ENCODE measurements around the gene POLR3C. TPM values are rescaled to one million over a fixed set of nuclear protein-coding genes. Genes with fewer than 3 reads are reported as not detected.
A peak's percentile ranks its signal among the peaks of the same experiment; 100 is the strongest.

Gene POLR3C, protein sequence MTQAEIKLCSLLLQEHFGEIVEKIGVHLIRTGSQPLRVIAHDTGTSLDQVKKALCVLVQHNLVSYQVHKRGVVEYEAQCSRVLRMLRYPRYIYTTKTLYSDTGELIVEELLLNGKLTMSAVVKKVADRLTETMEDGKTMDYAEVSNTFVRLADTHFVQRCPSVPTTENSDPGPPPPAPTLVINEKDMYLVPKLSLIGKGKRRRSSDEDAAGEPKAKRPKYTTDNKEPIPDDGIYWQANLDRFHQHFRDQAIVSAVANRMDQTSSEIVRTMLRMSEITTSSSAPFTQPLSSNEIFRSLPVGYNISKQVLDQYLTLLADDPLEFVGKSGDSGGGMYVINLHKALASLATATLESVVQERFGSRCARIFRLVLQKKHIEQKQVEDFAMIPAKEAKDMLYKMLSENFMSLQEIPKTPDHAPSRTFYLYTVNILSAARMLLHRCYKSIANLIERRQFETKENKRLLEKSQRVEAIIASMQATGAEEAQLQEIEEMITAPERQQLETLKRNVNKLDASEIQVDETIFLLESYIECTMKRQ
- 10 to 100 TPM; 12.5 to 22.4 (median 15.1) TPM for total RNA-seq
- polyA plus RNA-seq: 10 to 100 TPM in 1 of 2 donors, 1 to 10 TPM in 1; 5.9 to 14.8 TPM
- long read RNA-seq, donor 1, transcript POLR3C-201 (15 exons, 1,851 nt): major isoform, 17 of 24 reads
- long read RNA-seq, donor 1, partial matches to known transcripts: 2 of 24 reads
- long read RNA-seq, donor 1, other reads (novel, unspliced or antisense): 5 of 24 reads
- long read RNA-seq, donor 2, transcript POLR3C-201 (15 exons, 1,851 nt): major isoform, 101 of 128 reads
- long read RNA-seq, donor 2, partial matches to known transcripts: 5 of 128 reads
- long read RNA-seq, donor 2, other reads (novel, unspliced or antisense): 21 of 128 reads
- long read RNA-seq, donor 3, transcript POLR3C-201 (15 exons, 1,851 nt): major isoform, 16 of 22 reads
- long read RNA-seq, donor 3, partial matches to known transcripts: 1 of 22 reads
- long read RNA-seq, donor 3, other reads (novel, unspliced or antisense): 5 of 22 reads

DNA sequence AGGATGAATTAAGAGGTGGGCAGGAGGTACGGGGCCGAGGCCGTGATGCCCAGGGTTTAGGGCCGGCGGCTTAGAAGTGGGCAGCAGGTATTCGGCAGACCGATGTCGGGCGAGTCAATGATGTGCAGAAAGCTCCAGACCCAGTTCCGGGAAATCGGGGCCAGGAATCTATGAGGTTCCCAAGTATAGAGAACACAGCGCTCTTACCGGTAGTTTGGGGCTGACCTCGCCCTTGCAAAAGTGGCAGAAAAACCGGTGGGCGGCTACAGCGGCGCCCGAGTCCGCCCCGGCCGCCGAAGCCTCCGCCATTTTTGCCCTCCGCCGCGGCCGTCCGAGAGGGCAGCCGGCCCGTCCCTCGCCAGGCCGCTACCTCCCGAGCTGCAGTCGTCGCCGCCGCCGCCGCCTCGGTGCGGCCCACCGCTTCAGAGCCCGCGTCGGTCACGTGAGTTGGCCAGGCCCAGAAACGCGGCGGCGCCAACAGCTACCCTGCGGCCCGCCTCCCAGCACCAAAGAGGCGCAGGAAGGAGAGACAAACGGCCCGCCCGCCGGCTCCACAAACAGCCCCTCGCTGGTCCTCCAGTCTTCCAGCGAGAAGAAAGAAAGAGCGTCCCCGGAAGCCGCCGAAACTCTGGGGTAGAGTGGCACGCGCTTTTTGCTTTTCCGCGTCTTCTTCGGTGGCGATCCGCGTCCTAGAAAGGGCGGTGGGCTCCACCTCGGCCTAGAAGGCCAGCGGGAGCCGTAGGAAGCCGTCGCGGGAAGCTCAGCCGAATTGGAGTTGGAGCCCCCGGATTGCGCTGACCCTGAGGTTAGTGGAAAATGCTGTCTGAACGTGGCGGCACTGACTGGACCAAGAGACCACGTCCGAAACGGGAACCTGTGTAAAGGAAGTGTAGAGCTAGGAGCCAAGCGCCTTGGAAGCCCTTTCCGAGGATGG lies at the start of gene POLR3C, which contains the start of gene RNF115:
TSS of gene POLR3C (plus strand) at position 636 of the 934 bp plus-strand sequence. CDS start 1,577 bp downstream, outside the sequence.
TSS of gene RNF115 (minus strand) at position 531 of the 934 bp plus-strand sequence. CDS start at position 309, 222 bp downstream.
- Histone ChIP-seq H3K4me1 (peaks cover 0 to 18% (median 13%) of the 10 kb centered on the region in 12 donors), H3K27ac (peak within 1 kb of the TSS; percentile 86 to 97 (median 93)), H3K36me3 (peaks cover 0 to 35% (median 31%) of the 10 kb centered on the region in 9 donors), H3K4me3 (peak within 1 kb of the TSS; percentile 64 to 97 (median 76)), H3K9me3 (no peaks in the 10 kb centered on the region), H3K27me3 (no peaks in the 10 kb centered on the region)
- ATAC-seq (peak; percentile 87 to 97 (median 96)), DNase-seq (peak; percentile 93 to 96 (median 95))
- peak; percentile 61 to 89 for TF ChIP-seq POLR2A (IDR thresholded peaks at IDR 0.05)
- TF ChIP-seq, protein P1, sequence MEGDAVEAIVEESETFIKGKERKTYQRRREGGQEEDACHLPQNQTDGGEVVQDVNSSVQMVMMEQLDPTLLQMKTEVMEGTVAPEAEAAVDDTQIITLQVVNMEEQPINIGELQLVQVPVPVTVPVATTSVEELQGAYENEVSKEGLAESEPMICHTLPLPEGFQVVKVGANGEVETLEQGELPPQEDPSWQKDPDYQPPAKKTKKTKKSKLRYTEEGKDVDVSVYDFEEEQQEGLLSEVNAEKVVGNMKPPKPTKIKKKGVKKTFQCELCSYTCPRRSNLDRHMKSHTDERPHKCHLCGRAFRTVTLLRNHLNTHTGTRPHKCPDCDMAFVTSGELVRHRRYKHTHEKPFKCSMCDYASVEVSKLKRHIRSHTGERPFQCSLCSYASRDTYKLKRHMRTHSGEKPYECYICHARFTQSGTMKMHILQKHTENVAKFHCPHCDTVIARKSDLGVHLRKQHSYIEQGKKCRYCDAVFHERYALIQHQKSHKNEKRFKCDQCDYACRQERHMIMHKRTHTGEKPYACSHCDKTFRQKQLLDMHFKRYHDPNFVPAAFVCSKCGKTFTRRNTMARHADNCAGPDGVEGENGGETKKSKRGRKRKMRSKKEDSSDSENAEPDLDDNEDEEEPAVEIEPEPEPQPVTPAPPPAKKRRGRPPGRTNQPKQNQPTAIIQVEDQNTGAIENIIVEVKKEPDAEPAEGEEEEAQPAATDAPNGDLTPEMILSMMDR (IDR thresholded peaks at IDR 0.05): no peak
- 0 to 1% (median 1%) methylated on average over 75 to 89 of the region's 89 CpGs for WGBS, 4 donors
- intact Hi-C loops (cut with DNase I): loop anchor here in 1 of 10 donors (10.0 kb wide), 1 partner anchor 69 kb away; no protein-coding TSS in a partner anchor

DNA sequence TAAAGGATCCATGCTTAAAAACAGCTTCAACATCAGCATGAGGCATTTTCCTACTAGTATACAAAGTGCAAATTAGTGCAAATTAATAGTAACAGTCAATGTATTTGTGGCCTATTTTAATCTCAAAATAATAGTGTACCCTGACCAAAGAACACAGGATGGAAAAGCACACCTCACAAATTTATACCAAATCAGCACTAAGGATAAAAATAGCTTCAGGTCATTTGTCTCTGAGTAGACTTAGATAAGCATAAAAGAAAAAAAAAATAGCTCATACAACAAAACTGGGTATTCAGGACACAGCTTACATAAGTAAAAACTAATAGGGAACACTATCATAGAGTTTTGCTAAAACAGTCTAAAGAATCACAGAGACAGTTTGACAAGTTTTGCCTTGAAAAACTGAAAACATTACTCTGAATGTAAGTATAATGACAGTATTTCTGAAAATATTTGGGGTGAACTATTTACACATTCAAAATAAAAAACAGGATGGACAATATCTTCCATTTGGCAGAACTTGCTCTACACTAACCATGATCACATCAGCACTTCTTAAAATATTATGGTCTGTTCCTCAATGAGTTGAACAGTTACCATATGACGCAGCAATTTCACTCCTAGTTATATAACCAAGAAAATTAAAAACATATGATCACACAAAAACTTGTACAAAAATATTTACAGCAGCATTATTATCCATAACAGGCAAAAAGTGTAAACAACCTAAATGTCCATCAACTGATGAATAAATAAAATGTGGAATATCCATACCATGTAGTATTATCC lies 46.4 kb upstream of the POLR3C start:
- no peaks in the 10 kb centered on the region for H3K9me3 ChIP-seq
- H3K4me3 ChIP-seq: no peak overlapping the region
- peak overlapping the region; percentile 11 to 84 (median 66) for H3K27ac ChIP-seq
- intact Hi-C loops (cut with DNase I): no loop called here
- DNase-seq (no peak), ATAC-seq (peak; percentile 39 to 59 (median 55))
- H3K4me1 ChIP-seq: peaks cover 0 to 37% (median 15%) of the 10 kb centered on the region in 12 donors
- TF ChIP-seq POLR2A (IDR thresholded peaks at IDR 0.05): no peak
- TF ChIP-seq, protein P1 (IDR thresholded peaks at IDR 0.05): no peak
- H3K36me3 ChIP-seq: peaks cover 0 to 40% (median 20%) of the 10 kb centered on the region in 9 donors
- no peaks in the 10 kb centered on the region for H3K27me3 ChIP-seq
- 32 to 57% (median 55%) methylated on average over 1 of the region's 1 CpG for WGBS, 4 donors

DNA sequence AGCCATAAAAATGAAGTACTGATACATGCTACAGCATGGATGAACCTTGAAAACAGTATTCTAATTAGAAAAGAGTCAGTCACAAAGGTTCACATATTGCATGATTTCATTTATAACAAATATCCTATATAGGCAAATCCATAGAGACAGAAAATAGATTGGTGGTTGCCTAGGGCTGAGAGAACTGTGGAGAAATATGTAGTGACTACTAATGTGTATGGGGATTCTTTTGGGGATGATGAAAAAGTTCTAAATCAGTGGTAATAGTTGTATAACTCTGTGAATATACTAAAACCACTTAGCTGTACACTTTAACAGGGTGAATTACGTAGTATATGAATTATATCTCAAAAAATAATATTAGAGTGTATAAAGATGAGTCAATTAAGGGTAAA lies 45.9 kb upstream of the POLR3C start:
- no peak overlapping the region for H3K4me3 ChIP-seq
- TF ChIP-seq, protein P1 (IDR thresholded peaks at IDR 0.05): no peak
- TF ChIP-seq POLR2A (IDR thresholded peaks at IDR 0.05): no peak
- H3K9me3 ChIP-seq: no peaks in the 10 kb centered on the region
- 81 to 90% (median 88%) methylated on average over 1 of the region's 1 CpG for WGBS, 4 donors
- DNase-seq (no peak), ATAC-seq (no peak)
- H3K36me3 ChIP-seq: peaks cover 0 to 35% (median 15%) of the 10 kb centered on the region in 9 donors
- H3K27ac ChIP-seq: peak overlapping the region; percentile 11 to 84 (median 66)
- H3K4me1 ChIP-seq: peaks cover 0 to 38% (median 18%) of the 10 kb centered on the region in 12 donors
- no peaks in the 10 kb centered on the region for H3K27me3 ChIP-seq
- intact Hi-C loops (cut with DNase I): no loop called here

Data from heart left ventricle (tissue), 16 donors.